GM18861 (cell line): ENCODE results near the gene CPEB2.

Source experiments
- ATAC-seq: cut with Tn5 transposase; IDR thresholded peaks from one replicate; pipeline ENCODE4 v1.9.1; 2021; ENCODE audit not compliant: unreplicated experiment

Gene CPEB2

DNA sequence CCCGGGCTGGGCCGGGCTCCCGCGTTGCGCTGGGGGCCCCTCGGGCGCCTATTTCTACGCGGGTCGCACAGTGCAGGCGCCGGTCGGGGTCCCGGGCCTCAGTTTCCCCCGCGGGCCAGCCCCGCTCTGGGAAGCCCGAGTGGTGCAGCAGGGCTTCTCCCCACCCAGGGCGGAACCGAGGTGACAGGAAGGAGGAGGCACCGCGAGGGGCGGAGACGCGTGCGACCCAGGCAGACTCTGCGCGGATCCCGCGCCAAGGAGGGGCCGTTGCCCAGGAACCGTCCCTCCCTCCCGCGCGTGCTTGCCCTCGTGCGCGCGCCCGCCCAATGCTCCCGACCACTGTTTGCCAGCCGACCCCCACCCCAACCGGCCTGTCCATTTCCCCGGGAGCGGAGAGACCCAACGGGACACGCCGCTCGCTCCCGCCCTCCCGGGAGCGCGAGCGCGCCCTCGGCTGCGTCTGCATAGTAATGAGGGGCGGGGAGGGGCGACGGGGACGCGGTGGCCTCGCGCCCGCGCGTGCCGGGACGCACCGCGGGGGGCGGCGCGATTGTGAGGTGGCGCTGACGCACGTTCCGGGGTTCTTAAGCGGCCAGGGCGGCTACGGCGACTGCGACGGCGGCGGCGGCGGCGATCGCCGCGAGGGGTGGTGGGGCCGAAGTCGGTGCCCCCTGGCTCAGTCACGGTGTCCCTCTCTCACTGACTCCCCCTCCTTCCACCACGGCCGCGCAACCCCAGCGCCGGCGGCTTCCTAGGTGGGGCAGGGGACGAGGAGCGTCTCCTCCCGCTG lies at the start of gene CPEB2:
Gene CPEB2, plus strand, starts transcription at position 613 of the 790 bp plus-strand sequence. CDS start 193 bp downstream, outside the sequence.
- ATAC-seq: peak; percentile 56

DNA sequence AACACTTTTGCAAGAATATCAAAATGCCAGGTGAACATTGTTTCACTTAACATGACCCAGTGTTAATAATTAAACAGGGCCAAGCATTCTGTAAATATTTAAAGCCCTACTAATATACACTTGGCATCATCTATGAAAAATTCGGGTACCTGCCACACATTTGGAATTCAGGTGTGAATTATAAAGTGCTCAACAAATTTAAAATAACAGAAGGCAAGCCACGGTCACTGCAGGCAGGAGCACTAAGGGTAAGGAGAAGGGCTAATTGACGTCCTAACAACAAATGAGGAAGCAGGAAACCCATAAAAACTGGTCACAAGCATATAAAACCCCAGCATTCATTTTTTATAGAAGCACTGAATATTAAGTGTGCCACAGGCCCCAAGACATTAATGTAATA lies 43.8 kb upstream of the CPEB2 start:
- ATAC-seq: no peak

DNA sequence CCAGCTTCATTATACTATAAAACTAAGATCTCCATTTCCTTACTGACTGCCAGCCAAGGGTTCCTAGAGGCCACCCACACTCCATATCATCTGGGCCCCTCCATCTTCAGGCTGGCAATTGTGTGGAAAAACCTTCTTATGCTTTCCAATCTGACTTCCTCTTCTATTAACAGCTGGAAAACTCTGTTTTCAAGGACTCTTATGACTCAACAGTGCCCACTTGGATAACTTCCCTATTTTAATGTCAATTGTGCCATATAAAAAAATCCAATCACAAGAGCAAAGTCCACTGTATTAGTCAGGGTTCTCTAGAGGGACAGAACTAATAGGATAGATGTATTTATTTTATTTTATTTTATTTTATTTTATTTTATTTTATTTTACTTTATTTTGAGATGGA lies 41.0 kb upstream of the CPEB2 start:
- no peak for ATAC-seq

DNA sequence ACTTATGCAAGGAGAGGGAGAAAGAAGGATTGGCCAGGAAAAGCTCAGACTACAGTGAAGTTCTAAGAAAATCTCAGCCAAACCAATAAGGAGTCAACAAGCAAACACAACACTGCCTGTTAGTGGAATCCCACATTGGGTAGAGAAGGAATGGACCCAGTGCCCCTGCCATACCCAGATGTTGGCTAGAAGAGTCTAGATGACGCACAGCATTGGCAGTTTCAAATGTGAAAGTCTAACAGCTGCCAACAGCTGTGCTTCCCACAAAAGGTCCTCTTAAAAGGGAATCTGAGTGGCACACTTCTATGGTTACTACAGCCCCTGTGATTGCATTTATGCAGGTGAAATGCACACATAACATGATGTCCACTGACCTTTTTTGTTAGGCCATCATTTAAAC lies 37.2 kb upstream of the CPEB2 start:
- ATAC-seq: no peak

DNA sequence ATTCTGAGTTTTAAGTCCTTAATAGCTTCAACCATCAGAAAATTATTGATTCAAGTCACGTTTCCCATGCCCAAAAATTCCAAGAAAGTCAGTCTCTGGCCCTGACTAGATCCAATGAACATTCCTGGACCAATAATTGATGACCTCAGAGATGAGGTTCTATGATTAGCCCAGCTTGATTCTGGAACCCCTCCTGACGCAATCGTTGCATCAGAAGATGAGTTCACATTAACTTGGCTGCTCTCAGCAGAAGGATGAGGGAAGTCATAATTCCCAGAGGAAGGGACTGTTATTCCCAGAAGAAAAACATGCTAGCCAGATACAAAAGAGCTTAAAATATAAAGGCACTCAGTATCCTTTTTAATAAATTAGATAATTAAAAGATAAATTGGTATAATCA lies 34.3 kb upstream of the CPEB2 start:
- ATAC-seq: no peak

DNA sequence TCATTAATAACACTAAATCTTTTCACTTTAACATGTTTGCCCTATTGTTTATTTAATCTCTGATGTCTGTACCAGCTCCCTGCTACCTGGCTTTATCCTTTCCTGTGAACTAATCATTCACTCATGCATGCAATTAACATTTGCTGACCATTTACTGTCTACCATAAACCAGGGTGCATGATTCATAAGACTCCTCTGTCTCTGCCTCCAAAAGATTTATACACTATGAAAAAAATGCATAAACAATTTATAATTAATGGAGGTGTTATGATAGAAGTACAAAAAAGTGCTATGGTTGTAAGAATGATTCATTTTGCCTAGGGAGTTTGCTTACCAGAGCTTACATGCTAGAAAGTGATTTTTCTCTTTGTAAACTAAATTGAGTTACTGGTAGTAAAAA lies 24.5 kb upstream of the CPEB2 start:
- no peak for ATAC-seq

DNA sequence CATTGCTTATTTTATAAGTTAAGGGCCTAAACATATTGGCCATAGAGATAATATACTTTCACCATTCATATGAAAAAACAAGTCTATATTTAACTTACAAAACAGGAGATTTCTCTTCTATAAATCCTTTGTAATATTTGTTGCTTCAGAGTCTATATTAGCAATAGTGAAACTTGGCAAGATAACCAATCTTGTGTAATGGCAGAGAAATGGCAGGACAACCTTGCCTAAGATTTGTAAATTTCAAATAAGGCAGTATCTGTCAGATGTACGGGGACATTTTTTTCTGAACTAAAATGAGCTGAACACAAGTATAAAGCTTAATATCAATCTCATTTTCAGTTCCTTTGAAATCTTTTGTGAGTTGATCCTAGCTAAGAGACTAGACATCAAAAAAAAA lies 17.8 kb upstream of the CPEB2 start:
- ATAC-seq: no peak

DNA sequence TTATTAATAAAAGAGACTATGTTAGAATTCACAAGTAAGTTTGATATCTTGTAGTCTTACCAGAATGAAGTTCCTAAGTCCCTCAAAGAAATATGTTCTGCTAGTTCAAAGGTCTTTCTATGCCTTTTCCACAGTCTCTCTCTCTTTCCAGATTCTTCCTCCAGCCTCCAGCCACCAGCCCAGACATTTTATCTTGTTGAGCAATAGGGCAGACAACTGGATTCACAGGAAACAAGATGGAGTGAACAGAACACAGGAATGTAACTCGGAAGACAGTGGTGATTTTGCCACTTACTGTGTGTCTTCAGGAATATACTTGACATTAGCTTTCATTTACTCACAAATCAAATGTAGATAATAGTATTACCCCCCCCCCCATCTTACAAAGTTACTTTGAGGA lies 17.1 kb upstream of the CPEB2 start:
- ATAC-seq: no peak

DNA sequence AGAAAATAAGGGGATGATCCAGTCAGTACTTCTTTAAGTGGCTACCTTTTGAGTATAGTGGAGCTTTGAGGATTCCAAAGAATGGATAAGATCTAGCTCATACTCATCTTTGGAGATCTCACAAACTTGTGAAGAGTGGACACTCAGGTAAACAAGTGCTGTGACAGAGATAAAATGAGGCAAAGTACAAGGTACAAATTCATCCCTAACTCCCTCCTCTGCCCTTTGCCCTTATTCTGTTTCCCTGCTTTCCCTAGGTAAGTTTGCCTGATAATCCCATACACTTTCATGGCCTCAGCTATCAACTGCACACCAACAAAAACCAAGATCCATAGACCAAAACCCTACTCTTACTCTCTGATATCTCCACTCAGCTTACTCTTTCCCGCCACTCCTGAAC lies 16.4 kb upstream of the CPEB2 start:
- ATAC-seq: no peak

DNA sequence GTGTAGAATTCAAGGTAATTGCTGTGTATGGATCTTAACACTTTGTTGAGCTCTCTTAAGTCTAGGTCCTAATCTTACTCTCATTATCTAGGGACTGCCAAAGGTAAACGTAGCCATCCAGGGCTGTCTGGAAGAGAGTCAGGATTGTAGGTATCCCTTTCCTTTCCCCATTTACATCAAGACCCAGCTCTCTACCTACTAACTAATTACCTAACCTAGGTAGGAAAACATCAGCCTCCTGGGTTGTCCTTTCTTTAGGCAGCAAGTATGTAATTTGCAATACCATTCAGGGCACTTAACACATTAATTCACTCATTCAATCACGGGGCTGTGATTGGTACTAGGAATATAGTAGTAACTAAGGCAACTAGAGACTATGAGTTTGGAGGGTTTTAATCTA lies 15.2 kb upstream of the CPEB2 start:
- no peak for ATAC-seq

DNA sequence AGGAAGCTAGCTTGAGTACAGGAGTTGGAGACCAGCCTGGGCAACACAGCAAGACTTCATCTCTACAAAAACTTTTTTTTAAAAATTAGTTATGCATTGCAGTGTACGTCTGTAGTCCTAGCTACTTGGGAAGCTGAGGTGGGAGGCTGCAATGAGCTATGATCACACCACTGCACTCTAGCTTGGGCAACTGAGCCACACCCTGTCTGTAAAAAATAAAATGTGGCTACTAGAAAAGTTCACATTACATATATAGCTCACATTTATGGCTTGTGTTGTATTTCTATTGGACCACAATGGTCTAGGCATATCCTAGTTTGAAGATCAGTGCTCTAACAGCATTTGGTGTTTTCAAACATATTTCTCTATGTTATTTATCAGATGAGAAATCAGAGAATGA lies 11.8 kb upstream of the CPEB2 start:
- ATAC-seq: no peak

DNA sequence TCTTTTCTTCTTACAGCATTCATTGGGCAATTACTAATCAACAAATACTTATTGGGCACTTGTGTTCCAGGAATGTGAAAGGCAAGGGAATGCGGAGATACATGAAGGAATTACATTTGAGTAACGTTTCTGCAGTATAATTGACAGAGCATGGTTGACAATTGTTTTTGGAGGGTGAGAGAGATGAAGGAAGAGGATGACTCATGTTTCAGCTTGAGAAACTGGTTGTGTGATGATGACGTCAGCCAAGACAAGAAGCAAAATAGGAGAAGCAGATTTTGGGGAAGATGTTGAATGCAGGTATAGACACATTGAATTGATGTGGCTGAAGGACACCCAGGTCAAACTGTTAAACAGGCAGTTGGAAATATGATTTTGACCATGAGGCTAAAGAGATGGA lies 8.0 kb upstream of the CPEB2 start:
- no peak for ATAC-seq

DNA sequence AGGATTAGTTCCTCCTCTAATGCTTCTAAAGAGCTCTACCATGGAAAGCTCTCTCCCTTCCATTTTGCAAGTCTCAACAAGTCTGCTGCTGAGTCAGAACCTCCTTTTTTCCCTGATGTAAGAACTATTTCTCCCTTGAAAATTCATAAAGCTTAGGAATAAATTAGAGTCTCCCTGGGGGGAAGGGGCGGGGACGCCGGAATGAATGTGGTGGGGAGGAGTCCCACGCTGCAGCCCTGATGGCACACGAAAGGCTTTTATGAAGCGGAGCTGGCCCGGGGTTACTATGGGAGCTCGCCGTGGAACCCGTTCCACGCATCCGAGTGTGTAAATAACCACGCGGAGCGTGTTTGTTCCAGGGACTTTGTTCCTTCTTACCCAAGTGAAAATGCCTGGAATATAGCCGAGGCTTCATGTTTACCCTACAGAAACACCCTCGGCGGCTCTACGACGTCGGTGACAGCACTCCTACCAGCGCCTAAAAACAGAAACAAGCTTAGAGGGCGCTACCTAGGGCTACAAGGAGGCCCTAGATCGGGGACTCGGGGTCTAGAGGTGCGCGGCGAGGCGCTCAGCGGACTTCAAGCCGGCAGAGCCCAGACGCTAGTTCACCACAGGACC lies 923 bp upstream of the CPEB2 start:
- peak; percentile 25 for ATAC-seq

DNA sequence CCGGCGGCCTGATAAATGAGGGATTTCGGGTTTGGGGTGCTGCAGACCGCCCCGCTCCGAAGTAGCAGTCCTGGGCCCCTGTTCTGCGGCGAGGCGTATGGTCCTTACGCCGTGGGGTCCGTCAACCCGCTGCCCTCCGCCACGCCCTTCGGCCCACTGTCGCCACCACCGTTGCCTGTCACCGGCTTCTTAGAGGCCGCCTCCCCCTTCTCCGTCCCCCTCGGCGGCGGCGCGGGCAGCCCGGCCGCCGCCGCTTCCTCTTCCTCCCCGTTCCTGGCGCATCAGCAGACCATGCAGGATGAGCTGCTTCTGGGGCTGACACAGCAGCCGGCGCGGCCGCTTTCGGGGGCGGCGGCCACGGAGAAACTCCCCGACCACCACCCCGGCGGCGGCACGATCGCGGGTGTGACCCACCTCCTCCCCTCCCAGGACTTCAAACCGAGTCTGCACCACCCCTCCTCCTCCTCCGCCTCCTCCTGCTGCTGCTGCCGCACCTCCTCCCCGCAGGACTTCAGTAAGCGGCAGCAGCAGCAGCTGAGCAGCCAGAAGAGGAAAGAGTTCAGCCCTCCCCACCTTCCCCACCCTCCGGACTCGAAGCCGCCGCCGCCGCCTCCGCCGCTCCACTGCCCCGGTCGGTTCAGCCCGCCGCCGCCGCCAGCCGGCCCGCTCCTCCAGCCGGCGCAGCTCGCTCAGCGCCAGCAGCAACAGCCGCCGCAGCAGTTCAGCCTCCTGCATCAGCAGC lies 549 bp downstream of the CPEB2 start:
- peak; percentile 15 for ATAC-seq

DNA sequence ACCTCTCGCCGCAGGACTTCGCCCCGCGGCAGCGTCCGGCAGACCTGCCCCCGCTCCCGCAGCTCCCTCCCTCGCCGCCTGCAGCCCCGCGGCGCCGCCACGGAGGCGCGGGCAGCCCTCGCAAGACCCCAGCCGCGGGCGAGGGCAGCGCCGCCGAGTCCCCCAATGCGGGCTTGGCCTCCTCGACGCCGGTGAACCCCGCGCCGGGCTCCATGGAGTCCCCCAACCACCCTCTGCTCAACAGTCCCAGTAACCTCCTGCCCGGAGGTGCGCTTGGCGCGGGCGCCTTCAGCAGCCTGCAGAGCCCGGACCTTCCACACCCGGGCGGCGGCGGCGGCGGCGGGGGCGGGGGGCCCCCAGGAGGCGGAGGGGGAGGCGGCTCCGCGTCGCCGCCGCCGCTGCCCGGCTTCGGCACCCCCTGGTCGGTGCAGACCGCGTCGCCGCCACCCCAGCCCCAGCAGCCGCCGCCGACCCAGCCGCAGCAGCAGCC lies 1.2 kb downstream of the CPEB2 start:
- no peak for ATAC-seq

DNA sequence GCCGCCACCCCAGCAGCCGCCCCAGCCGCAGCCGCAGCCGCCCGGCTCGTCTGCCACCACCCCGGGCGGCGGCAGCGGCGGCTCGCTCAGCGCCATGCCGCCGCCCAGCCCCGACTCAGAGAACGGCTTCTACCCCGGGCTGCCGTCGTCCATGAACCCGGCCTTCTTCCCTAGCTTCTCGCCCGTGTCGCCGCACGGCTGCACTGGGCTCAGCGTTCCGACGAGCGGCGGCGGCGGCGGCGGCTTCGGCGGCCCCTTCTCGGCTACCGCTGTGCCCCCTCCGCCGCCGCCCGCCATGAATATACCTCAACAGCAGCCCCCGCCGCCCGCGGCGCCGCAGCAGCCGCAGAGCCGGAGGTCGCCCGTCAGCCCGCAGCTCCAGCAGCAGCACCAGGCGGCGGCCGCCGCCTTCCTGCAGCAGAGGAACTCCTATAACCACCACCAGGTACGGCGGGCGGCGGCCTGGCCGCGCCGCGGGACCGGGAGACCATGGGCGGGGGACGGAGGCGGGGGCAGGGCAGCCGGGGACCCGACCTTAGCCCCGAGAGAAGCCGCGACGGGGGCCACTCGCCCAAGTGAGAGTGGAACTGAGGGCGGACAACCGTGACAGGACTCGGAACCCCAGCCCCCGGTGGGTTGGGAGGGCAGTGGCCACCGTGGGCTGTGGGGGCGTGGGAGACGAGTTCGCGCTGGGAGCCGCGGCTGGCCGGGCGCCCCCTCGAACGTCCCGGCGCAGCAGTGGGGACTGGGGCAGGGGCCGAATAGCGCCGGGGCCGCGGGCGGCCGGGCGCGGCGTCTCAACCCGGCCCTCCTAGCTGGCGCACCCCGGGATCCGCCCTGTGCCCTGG lies 1.8 kb downstream of the CPEB2 start:
- no peak for ATAC-seq

DNA sequence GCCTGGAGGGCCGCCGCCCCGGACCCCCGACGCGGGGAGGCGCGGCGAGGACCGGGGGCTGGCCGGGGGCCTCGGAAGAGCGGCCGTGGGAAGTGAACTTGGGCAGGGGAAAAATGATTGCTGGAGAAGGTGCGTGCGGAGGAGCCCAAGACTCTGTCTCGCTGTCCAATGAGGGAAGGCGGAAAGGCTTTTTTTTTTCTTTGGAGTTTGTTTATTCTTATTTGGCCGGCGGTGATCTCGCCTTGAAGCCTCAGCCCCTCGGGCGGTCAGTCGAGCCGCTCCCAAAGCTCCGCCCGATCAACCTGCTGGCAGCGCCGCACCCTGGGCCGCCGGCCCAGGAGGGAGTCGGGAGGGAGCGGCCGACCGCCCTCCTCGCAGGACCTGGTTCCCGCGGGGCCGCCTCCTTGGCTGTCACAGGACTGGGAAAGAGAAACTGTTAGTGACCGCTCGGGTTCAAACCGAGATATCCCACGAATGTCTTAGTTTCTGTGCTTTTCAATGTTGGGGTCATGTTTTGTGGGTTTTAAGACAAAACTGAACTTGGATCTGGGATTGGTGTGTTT lies 2.5 kb downstream of the CPEB2 start:
- no peak for ATAC-seq

DNA sequence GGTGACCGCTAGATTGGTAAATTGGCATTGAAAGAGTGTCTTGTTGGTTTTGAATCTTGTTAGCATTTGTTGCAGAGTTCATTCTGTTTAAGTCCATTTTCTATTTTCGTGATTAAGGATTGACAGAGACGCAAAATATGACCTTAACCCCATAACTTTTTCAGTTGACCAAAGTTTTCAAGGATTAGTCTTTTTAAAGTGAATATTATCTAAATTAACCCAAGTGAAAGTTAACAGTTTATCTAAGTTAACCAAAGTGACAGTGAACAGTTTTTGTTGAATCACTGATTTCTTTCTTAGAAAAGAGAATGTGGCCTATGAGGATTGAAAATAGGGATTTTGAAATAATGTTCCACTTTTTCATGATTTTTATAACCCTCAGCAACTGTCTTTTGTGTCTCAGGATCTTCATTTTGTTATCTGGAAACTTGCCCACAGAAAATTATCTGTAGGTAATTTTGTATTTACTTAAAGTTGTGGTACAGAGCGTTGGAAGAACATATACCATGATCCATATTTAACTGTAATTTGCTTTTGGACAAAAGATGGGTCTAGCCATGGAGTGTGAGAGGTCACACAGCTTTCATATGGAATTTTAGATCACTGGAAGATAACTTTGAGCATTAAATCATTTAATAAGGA lies 3.3 kb downstream of the CPEB2 start:
- ATAC-seq: no peak

DNA sequence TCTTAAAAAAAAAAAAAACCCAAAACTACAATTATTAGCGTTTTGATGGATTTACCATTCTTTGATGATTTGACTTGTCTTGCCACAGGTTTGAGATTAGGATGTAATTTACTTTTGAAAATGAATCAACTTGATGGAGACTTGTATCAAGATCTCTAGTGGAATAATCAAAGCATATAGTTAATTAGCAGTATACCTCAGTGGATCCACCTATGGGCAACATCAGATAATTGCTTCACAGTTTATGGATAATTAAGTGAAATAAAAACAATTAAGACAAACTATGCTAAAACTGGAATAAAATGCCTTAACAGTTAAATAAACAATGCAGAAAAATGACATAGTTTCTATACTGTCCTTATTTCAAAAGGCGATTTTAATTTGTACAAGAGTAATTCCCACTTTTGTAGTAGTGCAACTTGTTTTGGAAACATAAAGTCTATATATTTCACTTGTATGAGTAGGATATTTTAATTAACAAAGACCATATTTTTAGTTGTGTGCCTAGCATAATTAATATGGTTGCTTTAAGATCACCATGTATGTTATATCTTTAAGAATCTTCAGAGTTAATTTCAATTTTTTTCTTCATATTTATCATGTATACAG lies 4.2 kb downstream of the CPEB2 start:
- ATAC-seq: no peak

DNA sequence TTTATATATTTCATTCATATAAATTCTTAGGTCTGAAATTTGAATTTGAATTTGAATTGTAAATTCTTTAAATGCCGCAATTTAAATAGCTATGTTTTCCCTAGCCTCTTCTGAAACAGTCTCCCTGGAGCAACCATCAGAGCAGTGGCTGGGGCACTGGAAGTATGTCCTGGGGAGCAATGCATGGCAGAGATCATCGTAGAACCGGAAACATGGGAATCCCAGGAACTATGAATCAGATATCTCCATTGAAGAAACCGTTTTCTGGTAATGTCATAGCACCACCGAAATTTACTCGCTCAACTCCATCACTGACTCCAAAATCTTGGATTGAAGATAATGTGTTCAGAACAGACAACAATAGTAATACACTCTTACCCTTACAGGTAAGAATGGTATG lies 4.9 kb downstream of the CPEB2 start:
- ATAC-seq: no peak
